GM12891 (cell line): Measurements from ENCODE around the gene NLGN4Y.
"Not testable (repeated sequence)": the region's sequence is repeated elsewhere in the genome, so short reads cannot be mapped to it uniquely, and the experiment has no call there.

Experiments used
- DNase-seq: peaks from one replicate; pipeline ENCODE4 v3.0.0; 2011; ENCODE audit warnings: low spot score; ENCODE audit not compliant: insufficient read length
- FAIRE-seq: peaks from 2 replicates; lab custom pipeline; 2011; peaks lifted over from hg19 to GRCh38; lab: Jason Lieb, UNC
- PAX5 ChIP-seq: IDR thresholded peaks from 2 replicates; pipeline ENCODE4 v1.6.1; 2011; ENCODE audit warnings: low read length, moderate library complexity, mild to moderate bottlenecking; ENCODE audit not compliant: insufficient read depth, severe bottlenecking
- POLR2A ChIP-seq: IDR thresholded peaks from 2 replicates; pipeline ENCODE4 v1.6.1; 2011; ENCODE audit warnings: low read depth, low read length, control low read depth
- POLR2AphosphoS5 ChIP-seq: IDR thresholded peaks from 2 replicates; pipeline ENCODE4 v1.6.1; 2011; ENCODE audit warnings: low read depth, low read length, control low read depth
- POU2F2 ChIP-seq: IDR thresholded peaks from 2 replicates; pipeline ENCODE4 v1.6.1; 2011; ENCODE audit warnings: low read depth, mild to moderate bottlenecking, control low read depth, low read length, moderate library complexity
- SPI1 ChIP-seq: IDR thresholded peaks from 2 replicates; pipeline ENCODE4 v1.6.1; 2011; ENCODE audit warnings: low read depth, low read length, control low read depth
- TAF1 ChIP-seq: IDR thresholded peaks from 2 replicates; pipeline ENCODE4 v1.6.1; 2011; ENCODE audit warnings: low read depth, low read length, control low read depth

NLGN4Y gene

GRCh38 chrY:14822906-14823305 is 298.6 kb downstream of the NLGN4Y start:
- no peak for TF ChIP-seq TAF1
- FAIRE-seq, result no peak
- no peak for DNase-seq

DNA sequence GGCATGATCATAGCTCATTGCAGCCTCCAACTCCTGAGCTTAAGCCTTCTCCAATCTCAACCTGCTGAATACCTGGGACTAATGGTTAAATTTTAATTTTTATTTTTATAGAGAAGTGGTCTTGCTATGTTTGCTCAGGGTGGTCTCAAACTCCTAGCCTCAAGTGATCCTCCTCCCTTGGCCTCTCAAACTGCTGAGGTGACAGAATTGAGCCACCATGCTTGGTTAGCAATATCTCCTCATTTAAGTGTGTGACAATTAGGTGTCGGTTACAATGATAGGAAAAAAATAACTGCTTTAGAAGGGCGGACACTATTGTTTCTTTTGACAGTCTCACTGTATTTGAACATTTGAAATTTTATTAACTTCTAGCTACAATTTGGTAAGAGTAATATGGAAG is 300.3 kb downstream of the NLGN4Y start:
- FAIRE-seq, result no peak
- no peak for DNase-seq
- TF ChIP-seq POLR2A (no peak), SPI1 (no peak), POU2F2 (no peak), PAX5 (no peak), POLR2AphosphoS5 (no peak)

- FAIRE-seq (no peak), DNase-seq (no peak)
These were observed 301.4 kb downstream of the NLGN4Y start for GRCh38 chrY:14825728-14826127.

DNA sequence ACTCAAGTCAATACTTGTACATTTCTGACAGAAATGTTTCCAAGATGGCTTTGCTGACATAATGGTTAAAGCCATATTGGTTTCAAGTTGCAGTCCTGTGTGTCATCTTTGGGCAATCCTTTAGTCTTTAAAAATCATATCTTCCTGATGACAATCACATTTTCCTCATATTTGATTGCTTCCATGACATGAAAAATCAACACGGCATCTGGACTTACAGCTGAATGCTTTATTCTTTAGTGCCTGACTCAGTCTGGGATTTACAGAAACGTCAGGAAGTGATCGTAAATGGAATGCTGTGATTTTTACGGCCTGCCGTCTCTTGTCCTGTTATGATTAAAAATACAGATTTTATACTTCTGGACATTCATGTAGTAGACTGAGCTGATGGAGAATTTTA is 304.2 kb downstream of the NLGN4Y start:
- no peak for TF ChIP-seq PAX5
- no peak for TF ChIP-seq SPI1
- no peak for TF ChIP-seq TAF1
- TF ChIP-seq POLR2AphosphoS5, result no peak
- TF ChIP-seq POLR2A, result no peak
- no peak for TF ChIP-seq POU2F2
- FAIRE-seq, result peak; percentile 13

More at GRCh38 chrY:14825728-14826127, 301.4 kb downstream of the NLGN4Y start:
- TF ChIP-seq SPI1 (no peak), POLR2A (no peak), TAF1 (no peak), PAX5 (no peak)

DNA sequence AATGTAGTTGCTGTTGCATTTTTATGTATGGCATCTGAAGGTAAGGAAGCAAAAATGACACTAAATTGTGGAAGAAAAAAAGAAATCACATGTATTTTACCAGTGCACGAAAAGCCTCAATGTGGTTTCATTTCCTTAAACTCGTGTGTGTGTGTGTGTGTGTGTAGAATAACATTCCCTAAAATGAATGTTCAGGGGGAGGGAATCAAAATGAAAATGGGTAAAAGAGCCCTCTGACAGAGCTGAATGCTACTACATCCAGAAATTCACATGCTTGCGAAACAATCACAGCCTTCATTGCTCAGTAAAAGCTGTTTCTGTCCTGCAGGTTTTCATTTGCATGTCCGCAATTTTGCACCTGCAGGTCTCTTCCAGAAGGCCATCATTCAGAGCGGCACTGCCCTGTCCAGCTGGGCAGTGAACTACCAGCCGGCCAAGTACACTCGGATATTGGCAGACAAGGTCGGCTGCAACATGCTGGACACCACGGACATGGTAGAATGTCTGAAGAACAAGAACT is 305.1 kb downstream of the NLGN4Y start:
- TF ChIP-seq POLR2A, result no peak
- TF ChIP-seq POU2F2, result no peak
- no peak for TF ChIP-seq PAX5
- FAIRE-seq (no peak), DNase-seq (no peak)

More for the DNA sequence above, 304.2 kb downstream of the NLGN4Y start:
- DNase-seq, result no peak

DNA sequence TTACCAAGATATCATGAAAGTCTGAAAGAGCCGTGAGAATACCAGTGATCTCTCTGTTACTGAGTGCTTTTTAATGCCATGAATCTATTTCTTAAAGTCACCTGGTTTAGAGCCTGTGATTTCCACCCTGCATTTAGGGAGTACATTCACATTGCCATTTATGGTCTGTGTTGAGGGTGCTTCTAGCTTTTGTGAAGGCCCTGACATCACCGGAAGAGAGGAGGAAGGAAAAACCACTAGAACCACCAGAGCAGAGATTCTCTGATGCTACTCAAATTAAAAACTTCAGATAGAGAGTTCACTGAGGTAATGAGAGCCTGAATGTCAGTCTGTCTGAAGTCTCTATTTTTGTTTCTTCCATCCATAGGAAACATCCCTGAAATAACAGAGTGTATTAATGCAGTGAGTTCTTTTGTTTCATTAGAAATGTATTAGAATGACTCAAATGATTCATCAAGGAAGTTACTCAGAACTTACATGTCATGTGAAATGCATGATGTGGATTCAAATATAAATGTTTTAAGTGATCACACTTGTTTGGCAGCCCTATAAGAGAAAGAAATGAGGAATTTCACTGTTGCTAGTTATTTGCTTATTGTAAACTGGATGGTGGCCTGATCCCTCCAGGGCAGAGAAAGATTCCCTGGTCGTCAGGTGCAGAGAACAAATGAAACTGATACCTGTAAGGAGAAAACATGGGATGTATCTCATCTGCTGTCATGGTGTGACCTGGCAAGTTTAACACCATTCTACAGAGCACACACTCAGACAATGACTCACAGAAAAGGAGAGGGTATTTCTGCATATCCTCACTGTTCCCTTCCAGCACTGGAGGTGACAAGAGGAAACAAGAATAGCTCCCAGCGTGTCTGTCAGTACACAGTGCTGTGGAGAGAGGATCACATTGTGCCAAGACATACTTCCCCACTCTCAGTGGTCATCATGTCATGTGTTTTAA is 310.1 kb downstream of the NLGN4Y start:
- FAIRE-seq (peak; percentile 31), DNase-seq (no peak)
- TF ChIP-seq POU2F2, result no peak
- no peak for TF ChIP-seq POLR2AphosphoS5
- TF ChIP-seq SPI1, result no peak
- TF ChIP-seq TAF1, result no peak
- TF ChIP-seq POLR2A, result no peak

- TF ChIP-seq SPI1 (no peak), POU2F2 (no peak), TAF1 (no peak)
These were observed 313.1 kb downstream of the NLGN4Y start for GRCh38 chrY:14837466-14837865.

DNA sequence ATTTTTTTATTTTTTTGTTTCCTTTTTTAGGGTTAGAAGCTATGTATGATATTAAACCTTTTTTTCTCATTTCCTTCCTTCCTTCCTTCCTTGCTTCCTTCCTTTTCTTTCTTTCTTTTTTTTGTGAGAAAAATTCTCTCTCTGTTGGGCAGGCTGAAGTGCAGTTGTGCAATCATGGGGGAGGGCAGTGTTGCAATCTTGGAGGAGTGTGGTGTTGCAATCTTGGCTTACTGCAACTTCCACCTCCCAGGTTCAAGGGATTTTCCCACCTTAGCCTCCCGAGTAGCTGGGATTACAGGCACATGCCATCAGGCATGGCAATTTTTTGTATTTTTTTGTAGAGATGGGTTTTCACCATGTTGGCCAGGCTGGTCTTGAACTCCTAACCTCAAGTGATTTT is 326.4 kb downstream of the NLGN4Y start:
- DNase-seq, result no peak
- no peak for FAIRE-seq
- TF ChIP-seq TAF1, result no peak
- TF ChIP-seq SPI1, result no peak
- no peak for TF ChIP-seq POU2F2
- TF ChIP-seq PAX5, result no peak
- no peak for TF ChIP-seq POLR2A
- TF ChIP-seq POLR2AphosphoS5, result no peak

More at GRCh38 chrY:14837466-14837865, 313.1 kb downstream of the NLGN4Y start:
- FAIRE-seq (no peak), DNase-seq (no peak)

DNA sequence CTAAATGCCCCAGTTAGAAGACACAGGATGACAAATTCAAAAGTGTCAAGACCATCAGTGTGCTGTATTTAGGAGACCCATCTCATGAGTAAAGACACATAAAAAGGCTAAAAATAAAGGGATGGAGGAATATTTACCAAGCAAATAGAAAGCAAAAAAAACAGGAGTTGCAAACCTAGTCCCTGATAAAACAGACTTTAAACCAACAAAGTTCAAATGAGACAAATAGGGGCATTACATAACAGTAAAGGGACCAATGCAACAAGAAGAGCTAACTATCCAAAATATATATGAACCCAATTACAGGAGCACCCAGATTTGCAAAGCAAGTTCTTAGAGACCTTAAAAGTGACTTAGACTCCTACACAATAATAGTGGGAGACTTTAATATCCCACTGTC is 336.1 kb downstream of the NLGN4Y start:
- FAIRE-seq (no peak), DNase-seq (no peak)
- TF ChIP-seq SPI1, result no peak
- TF ChIP-seq POLR2A, result no peak
- no peak for TF ChIP-seq TAF1
- TF ChIP-seq POLR2AphosphoS5, result no peak
- no peak for TF ChIP-seq POU2F2
- no peak for TF ChIP-seq PAX5

DNA sequence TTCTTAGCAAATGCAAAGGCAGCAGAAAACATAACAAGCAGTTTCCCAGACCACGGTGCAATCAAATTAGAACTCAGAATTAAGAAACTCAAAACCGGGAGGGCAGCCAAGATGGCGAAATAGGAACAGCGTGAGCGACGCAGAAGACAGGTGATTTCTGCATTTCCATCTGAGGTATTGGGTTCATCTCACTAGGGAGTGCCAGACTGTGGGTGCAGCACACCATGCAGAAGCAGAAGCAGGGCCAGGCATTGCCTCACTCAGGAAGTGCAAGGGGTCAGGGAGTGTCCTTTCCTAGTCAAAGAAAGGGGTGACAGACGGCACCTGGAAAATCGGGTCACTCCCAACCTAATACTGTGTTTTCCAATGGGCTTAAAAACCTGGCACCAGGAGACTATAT is 336.7 kb downstream of the NLGN4Y start:
- FAIRE-seq, DNase-seq: not testable (repeated sequence)

GRCh38 chrY:14871971-14872370 is 347.6 kb downstream of the NLGN4Y start:
- FAIRE-seq (no peak), DNase-seq (no peak)
- TF ChIP-seq PAX5 (no peak), POLR2A (no peak), TAF1 (no peak), SPI1 (no peak), POLR2AphosphoS5 (no peak), POU2F2 (no peak)
